Measurements from ENCODE around the gene ELFN1.
"Not testable (repeated sequence)": the region's sequence is repeated elsewhere in the genome, so short reads cannot be mapped to it uniquely, and the experiment has no call there.

Gene ELFN1

DNA sequence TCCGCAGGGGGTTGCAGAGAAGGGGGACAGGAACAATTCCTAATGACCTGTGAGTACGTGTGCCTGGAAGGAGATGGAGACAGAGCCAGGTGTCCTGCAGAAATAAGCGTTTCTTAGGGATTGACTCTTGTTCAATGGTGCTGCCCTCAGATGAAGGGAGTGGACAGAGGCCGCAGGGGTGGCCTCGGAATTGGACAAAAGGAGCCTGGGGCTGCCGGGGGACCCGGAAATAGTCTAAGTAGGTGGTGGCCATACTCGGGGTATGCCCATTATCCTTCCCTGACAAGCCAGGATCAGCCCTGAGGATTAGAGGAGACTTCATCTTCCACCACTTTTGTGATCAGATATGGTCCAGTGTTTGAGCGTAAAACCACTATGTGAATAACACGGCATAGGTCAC is 39.2 kb downstream of the ELFN1 start:
- DNase-seq (ENCODE audit: low spot score), result no peak

- DNase-seq (ENCODE audit: low spot score), result no peak
Observed at GRCh38 chr7:1709900-1710299, 39.8 kb downstream of the ELFN1 start.

- DNase-seq (ENCODE audit: low spot score), result no peak
Observed at GRCh38 chr7:1710936-1711335, 40.9 kb downstream of the ELFN1 start.

- DNase-seq (ENCODE audit: low spot score), result no peak
Observed at GRCh38 chr7:1712907-1713501, 42.9 kb downstream of the ELFN1 start.

DNA sequence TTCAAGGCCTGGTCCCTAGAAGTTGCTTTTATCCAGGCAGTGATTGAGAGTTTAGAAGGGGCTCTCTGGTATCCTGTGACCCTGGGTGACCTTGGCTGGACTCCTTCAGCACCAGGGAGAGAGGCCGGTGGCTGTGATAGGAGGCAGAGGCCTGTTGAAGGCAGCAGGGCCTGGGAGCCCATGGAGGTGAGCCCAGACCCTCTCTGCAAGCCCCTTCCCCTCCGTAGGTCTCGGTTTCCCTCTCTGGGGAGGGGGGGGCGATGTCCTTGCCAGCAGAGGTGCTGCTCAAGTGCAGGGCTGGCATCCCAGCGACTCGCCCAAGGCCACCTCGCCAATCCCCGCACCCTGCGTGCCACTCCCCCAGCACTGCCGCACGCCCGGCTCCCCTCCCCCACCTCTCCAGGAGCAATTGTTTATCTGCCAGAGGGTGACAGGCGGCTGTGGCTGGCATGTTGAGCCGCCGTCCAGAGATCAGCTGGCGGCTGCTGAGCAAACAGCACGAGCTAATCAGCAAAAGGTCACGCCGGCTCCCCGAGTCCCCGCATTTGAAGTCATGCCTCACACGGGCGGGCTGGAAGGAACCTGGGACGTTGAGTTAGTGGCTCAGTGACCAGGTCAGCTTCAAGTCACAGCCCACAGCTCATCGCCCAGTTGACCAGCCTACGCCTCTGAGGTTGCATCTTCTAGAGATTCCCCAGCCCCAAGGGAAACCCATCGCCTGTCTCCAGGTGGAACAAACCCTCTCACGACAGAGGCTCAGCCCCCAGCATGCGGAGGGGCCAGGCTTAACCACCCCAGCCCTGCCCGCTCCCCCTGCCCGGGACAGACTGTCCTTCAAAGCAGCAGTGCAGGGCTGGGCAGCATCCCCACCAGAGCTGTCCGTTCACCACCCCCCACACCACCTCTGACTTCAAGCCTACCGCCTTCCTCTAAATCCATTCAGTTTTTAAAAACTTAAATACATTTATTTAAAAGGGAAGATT is 43.7 kb downstream of the ELFN1 start:
- DNase-seq (ENCODE audit: low spot score), result no peak

- no peak for DNase-seq (ENCODE audit: low spot score)
Observed at GRCh38 chr7:1714583-1715330, 44.7 kb downstream of the ELFN1 start.

- DNase-seq (ENCODE audit: low spot score), result no peak
Observed at GRCh38 chr7:1715331-1715625, 45.2 kb downstream of the ELFN1 start.

DNA sequence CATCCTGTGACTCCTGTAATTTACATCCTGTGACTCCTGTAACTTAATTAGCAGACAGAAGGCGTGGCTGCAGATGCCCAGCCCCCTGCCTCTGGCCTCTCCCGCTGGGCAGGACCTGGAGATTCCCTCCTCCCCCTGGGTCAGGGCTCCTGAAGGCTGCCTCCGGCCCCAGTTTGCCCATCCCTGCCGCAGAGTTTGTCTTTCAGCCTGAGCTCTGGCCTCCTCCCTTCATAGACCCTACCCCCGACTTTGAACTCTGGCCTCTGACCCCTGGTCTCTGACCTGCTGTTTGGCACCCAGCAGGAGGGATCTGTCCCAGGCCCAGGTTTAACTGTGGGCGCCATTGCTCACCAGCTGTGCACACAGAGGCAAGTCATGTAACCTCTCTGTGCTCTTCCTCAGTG is 45.6 kb downstream of the ELFN1 start:
- no peak for DNase-seq (ENCODE audit: low spot score)

- DNase-seq (ENCODE audit: low spot score), result no peak
Observed at GRCh38 chr7:1716263-1717094, 46.4 kb downstream of the ELFN1 start.

DNA sequence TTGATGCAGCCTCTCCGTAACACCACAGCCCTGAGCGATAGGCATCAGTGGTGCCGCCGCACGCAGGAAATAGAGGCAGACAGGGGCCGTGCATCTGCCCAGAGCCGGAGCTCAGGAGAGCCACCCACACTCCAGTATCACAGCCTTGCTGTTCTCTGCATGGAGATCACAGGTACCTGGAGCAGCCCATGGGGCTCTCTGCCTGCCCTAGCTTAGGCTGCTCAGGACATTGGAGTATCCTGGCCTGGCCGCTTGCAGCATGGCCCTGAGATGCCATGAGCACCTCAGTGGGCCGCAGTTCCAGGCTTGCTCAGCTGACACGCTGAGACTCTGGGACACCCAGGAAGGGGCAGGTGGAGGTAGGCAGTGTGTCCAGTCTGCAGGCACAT is 47.0 kb downstream of the ELFN1 start:
- DNase-seq (ENCODE audit: low spot score), result no peak

- DNase-seq (ENCODE audit: low spot score), result no peak
Observed at GRCh38 chr7:1717903-1718676, 48.0 kb downstream of the ELFN1 start.

DNA sequence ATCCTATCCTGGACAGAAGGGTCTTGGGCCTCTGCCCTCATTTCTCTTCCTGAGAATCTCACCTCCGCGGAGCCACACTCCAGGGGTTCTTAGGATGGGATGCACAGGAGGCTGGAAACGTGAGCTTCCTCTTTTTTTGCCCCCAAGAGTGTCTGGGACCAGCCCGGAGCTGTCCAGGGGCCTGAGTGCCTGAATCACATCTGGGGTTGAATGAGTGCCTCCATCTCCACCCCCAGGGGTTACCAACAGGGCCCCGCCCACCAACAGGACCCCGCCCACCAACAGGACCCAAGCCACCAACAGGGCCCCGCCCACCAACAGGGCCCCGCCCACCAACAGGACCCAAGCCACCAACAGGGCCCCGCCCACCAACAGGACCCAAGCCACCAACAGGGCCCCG is 48.8 kb downstream of the ELFN1 start:
- DNase-seq (ENCODE audit: low spot score), result not testable (repeated sequence)

DNA sequence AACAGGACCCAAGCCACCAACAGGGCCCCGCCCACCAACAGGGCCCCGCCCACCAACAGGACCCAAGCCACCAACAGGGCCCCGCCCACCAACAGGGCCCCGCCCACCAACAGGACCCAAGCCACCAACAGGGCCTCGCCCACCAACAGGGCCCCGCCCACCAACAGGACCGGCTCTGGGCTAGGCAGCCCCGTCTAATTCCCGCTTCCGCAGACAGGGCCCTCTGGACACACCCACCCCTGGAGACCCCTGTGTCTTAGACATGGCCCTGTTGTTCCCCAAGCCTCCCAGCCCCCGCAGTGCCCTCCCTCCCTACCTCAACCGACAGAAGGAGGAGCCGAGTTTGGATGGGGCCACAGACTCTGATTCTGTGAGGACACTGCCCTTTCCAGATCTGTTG is 49.2 kb downstream of the ELFN1 start:
- DNase-seq (ENCODE audit: low spot score), result not testable (repeated sequence)

- DNase-seq (ENCODE audit: low spot score), result no peak
Observed at GRCh38 chr7:1719913-1720312, 49.8 kb downstream of the ELFN1 start.

DNA sequence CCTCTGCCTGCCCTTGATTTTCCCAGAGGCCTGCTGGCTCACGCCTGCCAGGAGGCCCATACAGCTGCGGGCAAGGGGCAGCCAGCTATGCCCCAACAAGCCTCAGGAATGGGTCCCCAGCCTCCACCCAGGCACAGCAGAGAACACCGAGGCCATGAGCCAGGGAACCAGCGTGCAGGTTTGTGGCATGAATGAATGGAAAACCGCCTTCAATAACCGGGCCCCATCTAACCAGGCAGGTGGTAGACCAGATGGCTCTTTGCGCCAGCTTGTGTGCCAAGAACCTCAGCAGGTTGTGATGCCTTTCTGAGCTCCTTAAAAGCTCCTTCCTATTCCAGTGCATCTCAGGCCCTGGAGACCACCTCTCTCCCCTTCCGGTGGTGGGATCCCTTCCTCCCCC is 50.2 kb downstream of the ELFN1 start:
- DNase-seq (ENCODE audit: low spot score), result no peak

- DNase-seq (ENCODE audit: low spot score), result no peak
Observed at GRCh38 chr7:1721047-1721690, 51.1 kb downstream of the ELFN1 start.

DNA sequence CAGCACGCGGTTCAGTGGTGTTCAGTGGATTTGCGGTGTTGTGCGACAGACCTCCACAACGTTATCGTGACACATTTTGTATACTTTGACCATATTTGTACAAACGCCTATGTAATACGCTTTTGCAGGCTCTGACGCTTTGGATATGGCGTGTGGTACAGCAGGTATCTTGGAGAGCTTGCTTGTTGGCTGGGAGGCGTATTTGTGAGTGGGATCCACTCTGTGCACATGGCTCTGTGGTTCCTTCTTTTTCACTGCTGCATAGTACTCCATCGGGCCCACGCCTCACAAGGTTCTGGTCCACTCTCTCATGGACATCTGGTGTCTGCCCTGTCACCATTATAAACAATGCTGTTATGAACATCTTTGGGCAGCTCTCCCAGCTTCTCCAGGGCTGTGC is 53.2 kb downstream of the ELFN1 start:
- no peak for DNase-seq (ENCODE audit: low spot score)

DNA sequence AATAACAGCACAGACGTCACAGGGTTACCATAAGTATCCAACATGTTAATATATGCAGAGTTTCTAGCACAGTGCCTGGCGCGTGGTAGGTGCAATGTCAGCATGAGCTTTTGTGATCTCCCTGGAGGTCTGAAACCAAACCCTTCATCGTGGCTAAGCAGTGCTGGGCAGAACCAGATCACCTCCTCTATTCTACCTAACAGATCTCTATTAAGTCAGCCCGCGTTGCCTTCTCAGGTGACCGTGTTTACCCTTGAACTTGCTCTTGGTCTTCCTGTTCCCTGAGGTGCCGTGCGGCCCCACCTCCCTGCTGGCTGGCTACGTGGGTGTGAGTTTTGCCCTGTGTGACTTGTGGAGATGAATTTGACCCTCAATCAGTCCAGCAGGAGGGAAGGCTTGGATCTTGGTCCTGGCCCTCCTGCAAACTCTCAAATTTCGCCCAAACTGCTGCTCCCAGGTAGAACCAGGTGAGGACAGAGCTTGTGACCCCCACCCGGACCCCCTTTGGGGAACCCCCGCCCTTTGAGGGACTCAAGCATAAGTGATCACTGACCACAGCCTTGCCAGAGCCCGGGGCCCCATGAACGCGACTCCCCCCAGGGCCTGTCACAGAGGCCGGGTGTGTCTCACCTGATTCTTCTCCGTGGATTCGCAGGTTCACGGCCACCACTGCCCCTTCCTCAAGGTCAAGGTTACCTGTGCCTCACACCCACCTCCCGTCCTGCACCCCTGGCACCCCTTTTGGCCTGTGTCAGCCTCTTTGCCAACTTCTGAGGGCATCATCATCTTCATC is 54.2 kb downstream of the ELFN1 start:
- DNase-seq (ENCODE audit: low spot score), result no peak

DNA sequence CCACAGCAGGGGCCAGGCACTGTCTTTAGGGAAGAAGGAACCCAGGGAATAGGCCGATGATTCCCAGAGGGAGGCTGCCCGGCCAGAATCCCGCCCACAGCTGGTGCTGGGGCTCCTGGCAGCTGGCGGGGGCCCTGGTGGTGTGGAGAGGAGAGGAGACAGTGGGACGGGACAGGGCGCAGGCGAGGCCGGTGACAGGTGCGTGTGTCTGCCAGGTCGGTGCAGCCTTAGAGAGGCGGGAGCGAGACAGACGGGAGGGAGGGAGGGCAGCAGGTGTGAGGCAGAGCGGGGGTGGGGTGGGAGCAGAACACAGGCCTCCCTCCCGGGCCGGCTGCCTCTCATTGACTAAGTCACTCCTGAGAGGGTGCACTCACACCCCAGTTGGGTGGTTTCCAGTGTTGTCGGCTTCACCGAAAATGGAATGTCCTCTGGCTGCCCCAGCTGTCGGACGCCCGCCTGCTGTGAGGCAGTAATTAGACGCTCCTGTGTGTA is 55.2 kb downstream of the ELFN1 start:
- DNase-seq (ENCODE audit: low spot score), result no peak

All from putamen (tissue), 1 donor.